Stimulated activated CD4-positive, alpha-beta T cell treated with anti-CD3 and anti-CD28 coated beads, Interleukin-2, amount 100 ng/mL, for 48 hours (primary cell): Measurements from ENCODE around the gene SEZ6.

ENCODE experiments used
- DNase-seq, 2 donors: peaks; one replicate each; pipeline ENCODE4 v3.0.0-alpha.2; 2020

SEZ6 gene, protein sequence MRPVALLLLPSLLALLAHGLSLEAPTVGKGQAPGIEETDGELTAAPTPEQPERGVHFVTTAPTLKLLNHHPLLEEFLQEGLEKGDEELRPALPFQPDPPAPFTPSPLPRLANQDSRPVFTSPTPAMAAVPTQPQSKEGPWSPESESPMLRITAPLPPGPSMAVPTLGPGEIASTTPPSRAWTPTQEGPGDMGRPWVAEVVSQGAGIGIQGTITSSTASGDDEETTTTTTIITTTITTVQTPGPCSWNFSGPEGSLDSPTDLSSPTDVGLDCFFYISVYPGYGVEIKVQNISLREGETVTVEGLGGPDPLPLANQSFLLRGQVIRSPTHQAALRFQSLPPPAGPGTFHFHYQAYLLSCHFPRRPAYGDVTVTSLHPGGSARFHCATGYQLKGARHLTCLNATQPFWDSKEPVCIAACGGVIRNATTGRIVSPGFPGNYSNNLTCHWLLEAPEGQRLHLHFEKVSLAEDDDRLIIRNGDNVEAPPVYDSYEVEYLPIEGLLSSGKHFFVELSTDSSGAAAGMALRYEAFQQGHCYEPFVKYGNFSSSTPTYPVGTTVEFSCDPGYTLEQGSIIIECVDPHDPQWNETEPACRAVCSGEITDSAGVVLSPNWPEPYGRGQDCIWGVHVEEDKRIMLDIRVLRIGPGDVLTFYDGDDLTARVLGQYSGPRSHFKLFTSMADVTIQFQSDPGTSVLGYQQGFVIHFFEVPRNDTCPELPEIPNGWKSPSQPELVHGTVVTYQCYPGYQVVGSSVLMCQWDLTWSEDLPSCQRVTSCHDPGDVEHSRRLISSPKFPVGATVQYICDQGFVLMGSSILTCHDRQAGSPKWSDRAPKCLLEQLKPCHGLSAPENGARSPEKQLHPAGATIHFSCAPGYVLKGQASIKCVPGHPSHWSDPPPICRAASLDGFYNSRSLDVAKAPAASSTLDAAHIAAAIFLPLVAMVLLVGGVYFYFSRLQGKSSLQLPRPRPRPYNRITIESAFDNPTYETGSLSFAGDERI

DNA sequence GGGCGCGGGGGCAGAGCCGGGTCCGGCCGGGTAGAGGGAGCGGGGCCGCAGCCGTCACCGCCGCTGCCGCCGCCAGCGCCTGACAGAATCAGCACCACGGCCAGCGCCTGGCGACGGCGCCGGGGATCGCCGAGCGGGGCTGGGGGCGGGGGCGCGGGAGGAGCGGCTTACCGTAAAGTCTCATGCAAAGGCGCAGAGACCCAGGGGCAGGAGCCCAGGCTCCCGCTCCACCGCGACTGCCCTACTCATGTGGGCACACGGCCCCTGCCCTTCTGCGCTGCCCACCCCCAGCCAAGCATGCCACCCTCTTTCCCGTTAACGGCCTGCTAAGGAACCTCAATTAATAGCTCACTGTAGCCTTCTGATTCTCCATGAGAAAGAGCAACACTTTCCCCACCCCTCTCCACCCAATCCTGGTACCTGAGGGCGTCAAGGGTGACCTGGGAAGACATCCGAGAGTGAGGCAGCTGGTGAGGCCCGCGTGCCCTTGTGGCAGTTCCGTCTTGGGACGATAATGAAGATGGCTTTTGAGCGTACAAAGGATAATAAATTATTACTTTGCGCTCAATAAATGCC, at the start of gene SEZ6:
Gene SEZ6, minus strand, starts transcription at position 98 of the 576 bp plus-strand sequence. CDS start 164 bp downstream, outside the sequence.
- DNase-seq: peak; percentile 70 to 74

GRCh38 chr17:29054835-29055234, 49.0 kb upstream of the SEZ6 start:
- DNase-seq: no peak

DNA sequence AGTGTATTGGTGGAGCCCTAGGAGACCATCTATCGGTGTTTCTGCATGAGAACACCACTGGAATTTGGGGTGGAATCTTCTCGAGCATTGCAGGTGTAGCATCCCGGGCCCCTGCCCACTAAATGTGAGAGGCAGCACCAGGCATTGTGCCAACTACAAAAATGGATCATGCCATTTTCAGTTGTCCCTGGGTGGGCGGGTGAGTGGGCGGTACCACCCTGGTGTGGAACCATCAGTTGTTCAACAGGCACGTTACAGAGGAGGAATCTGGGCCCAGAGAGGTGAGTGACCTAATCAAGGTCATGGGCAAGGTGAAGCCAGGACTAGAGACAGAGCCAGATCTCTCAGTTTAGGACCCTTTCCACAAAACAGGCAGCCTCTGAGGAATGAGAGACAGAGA, 45.9 kb upstream of the SEZ6 start:
- DNase-seq: no peak

DNA sequence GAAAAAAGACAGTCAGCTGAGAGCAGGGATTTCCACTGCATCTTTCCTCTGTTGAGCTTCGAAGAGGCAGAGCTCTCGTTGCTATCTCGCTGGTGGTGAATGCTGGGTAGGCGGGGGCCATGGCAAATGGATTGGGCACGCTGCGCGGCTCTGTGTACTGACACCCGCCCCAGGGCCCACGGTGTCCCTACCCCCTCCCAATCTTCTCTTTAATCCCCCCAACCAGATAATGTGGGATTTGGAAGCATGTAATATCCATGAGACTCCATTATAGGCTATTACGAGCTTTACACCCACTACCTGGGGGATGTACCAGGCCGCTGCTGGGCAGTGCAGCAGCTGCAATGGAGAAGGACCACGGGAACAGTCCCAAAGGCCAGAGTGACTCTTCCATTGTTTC, 45.4 kb upstream of the SEZ6 start:
- no peak for DNase-seq

GRCh38 chr17:29050176-29050575, 44.3 kb upstream of the SEZ6 start:
- DNase-seq: no peak

DNA sequence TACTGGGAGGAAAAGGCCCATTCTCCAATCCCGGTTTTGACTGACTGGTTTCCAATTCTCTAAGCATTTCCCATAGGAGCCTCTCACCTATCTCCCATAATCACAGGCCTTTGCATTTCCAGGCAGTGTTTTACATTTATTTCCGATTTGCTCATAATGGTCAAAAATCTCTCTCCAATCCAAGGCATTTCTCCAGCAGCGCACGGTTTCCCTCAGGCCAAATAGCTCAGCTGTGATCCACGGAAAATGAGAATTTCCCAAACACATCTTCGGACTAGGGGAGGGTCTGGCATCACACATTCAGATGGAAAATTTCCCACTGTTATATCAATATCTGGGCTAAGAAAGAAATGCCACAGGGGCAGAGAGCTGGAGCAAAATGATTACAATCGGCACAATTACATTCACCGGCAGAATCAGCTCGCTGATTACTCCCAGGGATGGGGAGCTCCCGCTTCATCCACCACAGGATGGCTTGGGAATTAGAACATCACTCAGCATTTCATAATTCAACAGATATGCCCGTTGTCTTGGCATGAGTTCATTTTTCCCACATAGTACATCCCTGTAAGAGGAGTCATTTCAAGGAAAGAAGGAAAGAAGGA, 43.8 kb upstream of the SEZ6 start:
- DNase-seq: no peak

GRCh38 chr17:29048440-29049368, 42.9 kb upstream of the SEZ6 start:
- no peak for DNase-seq

DNA sequence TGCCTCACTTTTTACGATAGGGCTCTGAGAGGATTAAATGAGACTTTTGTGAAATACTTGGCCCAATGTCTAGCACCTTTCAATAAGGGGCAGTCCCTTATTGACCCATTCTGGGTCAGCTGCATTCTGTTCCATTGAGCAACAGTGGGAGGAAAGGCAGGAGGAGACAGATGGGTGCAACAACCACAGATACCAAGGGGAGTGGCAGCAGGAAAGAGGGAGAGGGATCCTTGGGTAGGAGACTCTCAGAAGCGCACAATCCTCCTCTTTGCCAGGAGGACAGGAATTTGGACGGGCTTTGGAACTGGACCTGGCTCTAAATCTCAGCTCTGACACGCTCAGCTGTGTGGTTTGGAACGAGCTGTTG, 40.6 kb upstream of the SEZ6 start:
- no peak for DNase-seq

- no peak for DNase-seq
These were observed 40.1 kb upstream of the SEZ6 start for GRCh38 chr17:29045734-29046472.

DNA sequence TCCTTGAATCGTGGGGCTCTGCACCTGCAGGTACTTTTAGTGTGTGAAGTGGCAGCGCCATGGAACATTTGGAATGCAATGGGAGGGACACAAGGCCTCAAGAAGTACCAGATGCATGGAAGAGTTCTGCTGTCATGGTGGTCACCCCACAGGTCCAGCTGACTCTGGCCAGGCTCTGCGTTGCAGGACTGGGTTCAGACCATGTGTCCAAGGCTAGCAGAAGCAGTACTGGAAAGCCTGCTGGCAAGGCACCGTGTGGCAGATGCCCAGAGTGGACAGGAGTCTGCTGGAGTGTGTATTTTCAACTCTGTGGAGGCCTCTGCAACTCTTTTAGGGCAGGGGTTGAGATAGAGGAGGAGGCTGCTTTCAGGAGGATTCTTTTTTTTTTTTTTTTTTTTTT, 39.2 kb upstream of the SEZ6 start:
- no peak for DNase-seq

DNA sequence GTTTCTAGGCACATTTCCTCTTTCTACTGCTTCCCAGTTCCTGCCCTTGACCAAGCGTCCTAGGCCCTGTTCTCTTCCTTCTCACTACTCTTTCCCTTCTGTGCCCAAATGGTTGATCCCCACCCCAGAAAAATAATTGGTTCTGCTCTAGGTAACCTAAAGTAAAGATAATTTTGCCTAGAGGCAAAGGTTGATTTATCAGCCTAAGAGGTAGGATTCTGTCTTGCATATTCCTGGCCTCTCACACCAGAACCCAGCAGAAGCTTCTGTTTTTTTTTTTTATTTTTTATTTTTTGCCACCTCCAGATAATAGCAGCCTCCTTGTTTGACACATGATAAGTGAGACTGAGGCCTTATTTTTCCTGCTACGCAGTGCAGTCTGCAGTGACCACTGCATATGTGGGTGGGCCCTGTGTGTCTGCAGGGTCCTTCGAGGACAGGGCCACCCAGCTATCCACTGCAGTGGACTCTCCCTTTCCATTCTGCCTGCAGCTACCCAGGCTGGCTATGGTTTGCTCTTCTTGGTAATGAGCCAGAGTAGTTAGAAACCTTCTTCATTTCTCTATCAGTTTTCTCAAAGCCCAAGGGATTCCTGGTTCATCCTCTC, 37.8 kb upstream of the SEZ6 start:
- DNase-seq: no peak

DNA sequence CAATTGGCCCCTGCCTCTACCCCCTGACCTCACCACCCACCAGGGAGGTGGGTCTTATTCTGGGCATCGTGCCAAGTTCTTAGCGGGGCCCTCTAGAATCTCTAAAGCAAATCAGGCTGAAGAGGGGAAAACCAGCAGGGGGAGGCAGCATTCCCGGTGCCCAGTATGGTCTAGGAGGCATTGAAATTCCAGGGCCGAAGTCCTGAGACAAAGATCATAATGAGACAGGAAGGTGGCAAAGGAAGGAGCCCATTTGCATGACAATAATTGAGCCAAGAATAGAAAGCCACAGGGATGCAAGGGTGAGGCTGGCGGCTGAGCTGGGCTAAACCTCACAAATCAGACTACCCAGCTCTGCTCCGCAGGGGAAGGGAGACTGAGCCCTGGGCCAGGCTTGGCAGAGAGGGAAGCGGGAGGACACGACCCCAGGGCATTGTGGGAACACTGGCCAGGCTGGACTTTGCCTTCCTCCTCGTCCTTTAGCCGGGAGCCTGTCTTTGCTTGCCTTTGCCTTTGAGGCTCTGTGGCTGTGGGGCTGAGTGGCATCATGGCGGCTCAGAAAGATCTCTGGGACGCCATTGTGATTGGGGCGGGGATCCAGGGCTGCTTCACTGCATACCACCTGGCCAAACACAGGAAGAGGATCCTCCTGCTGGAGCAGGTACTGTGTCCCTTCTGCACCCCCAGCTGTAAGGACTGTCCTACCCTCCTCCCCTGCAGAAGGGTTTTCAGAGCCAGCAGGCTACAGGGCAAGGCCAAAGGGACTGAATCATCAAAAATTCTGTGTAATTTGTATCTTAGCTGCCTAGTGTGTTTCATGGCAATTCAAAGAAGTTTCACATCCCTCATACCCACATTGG, 37.1 kb upstream of the SEZ6 start, which contains the start of gene PIPOX:
Gene PIPOX, plus strand, starts transcription at position 463 of the 860 bp plus-strand sequence. Its CDS starts 85 bp downstream, at position 548.
- no peak for DNase-seq

DNA sequence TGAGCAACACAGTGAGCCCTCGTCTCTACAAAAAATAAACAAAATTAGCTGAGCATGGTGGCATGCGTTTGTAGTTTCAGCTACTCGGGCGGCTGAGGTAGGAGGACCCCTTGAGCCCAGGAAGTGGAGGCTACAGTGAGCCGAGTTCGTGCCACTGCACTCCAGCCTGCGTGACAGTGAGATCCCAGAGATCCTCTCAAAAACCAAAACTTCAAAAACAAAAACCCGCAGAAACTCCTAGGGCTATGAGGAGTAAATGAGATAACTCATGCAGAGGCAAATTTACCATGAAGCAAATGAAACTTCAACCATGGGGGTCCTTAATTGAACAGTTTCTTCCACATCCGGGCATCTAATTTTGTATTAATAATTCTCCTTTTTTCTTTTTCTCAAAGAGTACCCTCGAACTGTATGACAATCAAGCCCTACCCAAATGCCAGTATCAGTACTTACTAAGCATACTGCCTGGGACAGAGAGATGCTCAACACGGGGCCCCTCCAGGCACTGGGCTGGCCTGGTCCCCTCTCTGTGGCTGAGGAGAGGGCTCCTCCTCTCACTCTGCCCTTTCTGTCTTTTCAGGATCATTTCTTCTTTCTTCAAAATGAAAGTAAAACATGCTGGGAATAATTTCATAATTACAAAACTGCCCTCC, 36.3 kb upstream of the SEZ6 start:
- no peak for DNase-seq

DNA sequence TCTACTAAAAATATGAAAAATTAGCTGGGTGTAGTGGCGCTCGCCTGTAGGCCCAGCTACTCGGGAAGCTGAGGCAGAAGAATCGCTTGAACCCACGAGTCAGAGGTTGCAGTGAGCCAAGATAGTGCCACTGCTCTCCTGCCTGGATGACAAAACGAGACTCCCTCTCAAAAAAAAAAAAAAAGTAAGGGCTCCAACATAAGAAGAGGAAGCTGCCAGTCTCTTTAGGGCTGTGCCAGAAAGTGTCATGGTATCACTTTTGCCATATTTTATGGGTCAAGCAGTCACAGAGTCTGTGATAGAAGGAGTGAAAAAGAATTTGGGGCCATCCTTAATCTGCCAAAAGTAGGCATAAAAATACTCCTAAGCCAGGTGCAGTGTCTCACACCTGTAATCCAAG, 35.7 kb upstream of the SEZ6 start:
- DNase-seq: no peak

DNA sequence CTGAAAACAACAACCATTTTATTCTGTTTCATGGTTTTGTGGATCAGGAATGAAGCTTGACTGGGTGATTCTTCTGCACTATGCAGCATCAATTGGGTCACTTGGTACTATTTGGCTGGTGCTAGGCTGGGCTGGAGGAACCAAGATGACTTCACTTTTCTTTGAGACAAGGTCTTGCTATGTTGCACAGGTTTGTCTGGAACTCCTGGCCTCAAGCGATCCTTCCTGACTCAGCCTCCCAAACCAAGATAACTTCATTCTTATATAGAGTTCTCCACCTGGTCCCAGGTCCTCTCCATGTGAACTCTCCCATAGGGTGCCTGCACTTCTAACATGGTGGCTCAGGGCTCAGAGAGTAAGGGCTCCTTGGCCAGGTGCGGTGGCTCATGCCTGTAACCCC, 35.3 kb upstream of the SEZ6 start:
- no peak for DNase-seq

DNA sequence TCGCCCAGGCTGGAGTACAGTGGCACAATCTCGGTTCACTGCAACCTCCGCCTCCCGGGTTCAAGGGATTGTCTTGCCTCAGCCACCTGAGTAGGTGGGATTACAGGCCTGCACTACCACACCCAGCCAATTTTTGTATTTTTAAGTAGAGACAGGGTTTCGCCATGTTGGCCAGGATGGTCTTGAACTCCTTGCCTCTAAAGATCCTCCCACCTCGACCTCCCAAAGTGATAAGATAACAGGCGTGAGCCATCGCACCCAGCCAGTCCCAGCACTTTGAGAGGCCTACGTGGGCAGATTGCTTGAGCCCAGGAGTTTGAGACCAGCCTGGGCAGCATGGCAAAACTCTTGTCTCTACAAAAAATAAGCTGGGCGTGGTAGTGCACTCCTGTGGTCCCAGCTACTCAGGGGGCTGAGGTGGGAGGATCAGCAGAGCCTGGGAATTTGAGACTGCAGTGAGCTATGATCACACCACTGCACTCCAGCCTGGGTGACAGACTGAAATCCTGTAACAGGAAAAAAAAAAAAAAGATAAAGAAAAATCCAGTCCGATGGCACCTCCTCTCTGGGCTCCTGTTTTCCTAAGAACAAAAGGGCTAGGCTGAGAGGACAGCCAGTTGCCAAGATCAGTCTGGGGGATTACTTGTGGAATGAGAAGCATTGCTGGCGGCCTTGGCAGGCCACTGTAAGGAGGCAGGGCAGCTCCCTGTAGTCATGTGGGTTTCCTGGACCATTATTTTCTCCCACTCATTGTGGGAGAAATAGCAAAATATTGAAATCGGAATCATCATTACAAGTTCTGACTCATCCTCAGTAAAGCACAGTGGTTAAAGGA, 34.1 kb upstream of the SEZ6 start:
- no peak for DNase-seq

- no peak for DNase-seq
These were observed 32.4 kb upstream of the SEZ6 start for GRCh38 chr17:29038085-29038795.

DNA sequence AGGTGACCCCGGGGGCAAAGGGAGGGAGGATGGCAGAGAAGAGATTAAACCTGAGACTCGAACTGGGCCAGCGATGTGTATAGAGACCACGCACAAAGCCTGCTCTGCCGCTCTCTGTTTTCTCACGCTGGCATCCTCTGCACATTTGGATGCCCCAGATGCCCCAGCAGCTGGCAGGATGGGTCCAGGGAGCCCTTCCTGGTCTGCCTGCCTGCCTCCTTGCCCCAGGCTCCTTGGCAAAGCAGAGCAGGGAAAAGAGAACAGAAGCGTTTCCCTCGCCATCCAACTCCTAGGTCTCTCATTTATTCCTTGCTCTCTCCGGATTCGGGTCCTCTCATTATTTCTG, 31.9 kb upstream of the SEZ6 start:
- no peak for DNase-seq
